Endothelial cell of umbilical vein (primary cell): ENCODE data around the gene STK32C. TPM values are rescaled to one million over a fixed set of nuclear protein-coding genes. Genes with fewer than 3 reads are reported as not detected.

Experiments used
- BruUV-seq: library from RNA; stranded (reverse); fragments of 400-500 nt; replicated peaks from 2 replicates; lab custom pipeline; 2021; lab: Mats Ljungman, UMichigan
- CTCF ChIA-PET: fragments of 300-600, 350-600 bp; sonication (Branson Sonifier 250); formaldehyde crosslinking; loops from one replicate; lab custom pipeline; 2021; ENCODE audit warnings: antibody characterized with exemption, inconsistent platforms; lab: Charles Lee
- POLR2A ChIA-PET: fragments of 300-600, 350-600 bp; sonication (Branson Sonifier 250); formaldehyde crosslinking; loops from one replicate; lab custom pipeline; 2021; ENCODE audit warnings: antibody characterized with exemption, inconsistent platforms; lab: Charles Lee
- DNase-seq: peaks from one replicate; pipeline ENCODE4 v3.0.0-alpha.2; 2011; ENCODE audit warnings: low read depth, low spot score
- FAIRE-seq: peaks from 2 replicates; lab custom pipeline; 2011; peaks lifted over from hg19 to GRCh38; lab: Jason Lieb, UNC
- H2AFZ ChIP-seq: 2 replicates; pipeline ENCODE4 v1.6.0; 2012; ENCODE audit warnings: low read depth, low read length, control low read depth, inconsistent platforms
- H3K27ac ChIP-seq: 2 replicates; pipeline ENCODE4 v1.5.1; 2011; ENCODE audit warnings: low read depth, mild to moderate bottlenecking, control low read depth, low read length, moderate library complexity; ENCODE audit not compliant: insufficient read depth
- H3K27me3 ChIP-seq, 2 experiments: 2 replicates each; pipeline versions ENCODE4 v1.6.0 to v1.6.1; 2011; ENCODE audit warnings: low read length in 2 of 2, mixed read lengths in 1 of 2; ENCODE audit not compliant: control insufficient read depth in 2 of 2, insufficient read depth in 2 of 2
- H3K36me3 ChIP-seq, 2 experiments: 2 replicates in 1 of 2; 3 replicates in 1 of 2; pipeline ENCODE4 v1.5.1; 2011; ENCODE audit warnings: low read length in 2 of 2, mild to moderate bottlenecking in 1 of 2, moderate library complexity in 1 of 2; ENCODE audit not compliant: control insufficient read depth in 2 of 2, insufficient read depth in 2 of 2; ENCODE audit errors: extremely low read depth in 1 of 2
- H3K4me1 ChIP-seq: 3 replicates; pipeline ENCODE4 v1.5.1; 2011; ENCODE audit warnings: mild to moderate bottlenecking, low read length; ENCODE audit not compliant: control insufficient read depth, insufficient read depth; ENCODE audit errors: extremely low read depth
- H3K4me2 ChIP-seq: 2 replicates; pipeline ENCODE4 v1.6.1; 2011; ENCODE audit warnings: low read length, control low read depth, mixed read lengths; ENCODE audit not compliant: insufficient read depth
- H3K4me3 ChIP-seq, 3 experiments: fragments of 200-600 bp in 1 of 3; sonication (generic), shearing (Covaris generic) in 1 of 3; replicated peaks in 1 of 3; 2 replicates each; pipeline ENCODE4 v1.5.1; 2011 to 2016; ENCODE audit warnings: control low read depth in 3 of 3, low read length in 3 of 3, mild to moderate bottlenecking in 2 of 3, inconsistent platforms in 1 of 3, low read depth in 1 of 3, moderate library complexity in 1 of 3; ENCODE audit not compliant: insufficient read depth in 1 of 3
- H3K79me2 ChIP-seq: 2 replicates; pipeline ENCODE4 v1.6.0; 2012; ENCODE audit warnings: low read length, inconsistent platforms; ENCODE audit not compliant: control insufficient read depth, insufficient read depth
- H3K9ac ChIP-seq: replicated peaks from 2 replicates; pipeline ENCODE3; 2011; ENCODE audit warnings: low read length, control low read depth; ENCODE audit not compliant: insufficient read depth; ENCODE audit errors: extremely low read depth
- H3K9me1 ChIP-seq: replicated peaks from 3 replicates; pipeline ENCODE4 v1.6.0; 2011; ENCODE audit warnings: mild to moderate bottlenecking, low read length; ENCODE audit not compliant: control insufficient read depth, insufficient read depth; ENCODE audit errors: extremely low read depth
- H3K9me3 ChIP-seq: replicated peaks from 2 replicates; pipeline ENCODE4 v1.5.1; 2012; ENCODE audit warnings: low read length, inconsistent platforms; ENCODE audit not compliant: control insufficient read depth, insufficient read depth
- H4K20me1 ChIP-seq: replicated peaks from 2 replicates; pipeline ENCODE3; 2011; ENCODE audit warnings: mild to moderate bottlenecking, low read length; ENCODE audit not compliant: control insufficient read depth, insufficient read depth; ENCODE audit errors: extremely low read depth
- CTCF ChIP-seq, 2 donors: IDR thresholded peaks; 1 replicate in 1 of 2; 2 replicates in 1 of 2; pipeline ENCODE4 v1.5.1; 2011; ENCODE audit warnings: low read length in 2 of 2, mild to moderate bottlenecking in 2 of 2, moderate library complexity in 2 of 2, control low read depth in 1 of 2, inconsistent platforms in 1 of 2, low read depth in 1 of 2; ENCODE audit not compliant: insufficient read depth in 1 of 2; ENCODE audit errors: extremely low read depth in 1 of 2
- EZH2 ChIP-seq: IDR thresholded peaks from 2 replicates; pipeline ENCODE4 v1.6.1; 2012; ENCODE audit warnings: borderline replicate concordance, low read depth, mild to moderate bottlenecking, moderate library complexity, low read length, inconsistent platforms; ENCODE audit not compliant: severe bottlenecking
- FOS ChIP-seq: IDR thresholded peaks from 2 replicates; pipeline ENCODE4 v1.6.1; 2011; ENCODE audit warnings: mild to moderate bottlenecking, low read length, moderate library complexity, borderline replicate concordance; ENCODE audit not compliant: insufficient read depth
- GATA2 ChIP-seq: IDR thresholded peaks from 2 replicates; pipeline ENCODE4 v1.7.0; 2011; ENCODE audit warnings: low read depth, mild to moderate bottlenecking, moderate library complexity, mixed read lengths, low read length; ENCODE audit not compliant: insufficient read length, insufficient read depth
- JUN ChIP-seq: IDR thresholded peaks from 2 replicates; pipeline ENCODE4 v1.6.1; 2011; ENCODE audit warnings: borderline replicate concordance, low read depth; ENCODE audit not compliant: insufficient read length, insufficient read depth
- MAX ChIP-seq: IDR thresholded peaks from 2 replicates; pipeline ENCODE4 v1.6.1; 2011; ENCODE audit not compliant: insufficient read depth, insufficient read length
- MYC ChIP-seq: IDR thresholded peaks from one replicate; pipeline ENCODE4 v1.6.1; 2011; ENCODE audit warnings: mild to moderate bottlenecking, low read depth, low read length
- POLR2A ChIP-seq: IDR thresholded peaks from 2 replicates; pipeline ENCODE4 v1.6.1; 2012; ENCODE audit warnings: low read depth, mild to moderate bottlenecking, control low read depth, low read length
- POLR2AphosphoS5 ChIP-seq: IDR thresholded peaks from 2 replicates; pipeline ENCODE4 v1.6.1; 2012; ENCODE audit warnings: low read depth, mild to moderate bottlenecking, control low read depth, low read length, moderate library complexity; ENCODE audit not compliant: insufficient read depth
- dilution Hi-C: fragments of 300-500 bp; cut with MboI; formaldehyde crosslinking; loops from one replicate; pipeline ENCODE4 v1.15.0; 2019; ENCODE audit warnings: low sequenced_read_pairs; ENCODE audit not compliant: extremely low pct_ligation_motif_present
- intact Hi-C: fragments of 100-400 bp; cut with micrococcal nuclease; formaldehyde crosslinking; loops from one replicate; pipeline ENCODE4 v1.10.0; 2022
- polyA plus RNA-seq, 4 experiments: library from polyadenylated mRNA; depleted of rRNA in 3 of 4; stranded (reverse) in 3 of 4; unstranded in 1 of 4; fragments of >200 nt; gene quantifications; 2 replicates each; pipeline versions ENCODE4 v1.2.1 to v1.2.3, GENCODE V29; 2011 to 2012; ENCODE audit warnings: missing spikeins in 1 of 4
- total RNA-seq: library from RNA; stranded (reverse); gene quantifications from 2 replicates; pipeline ENCODE4 v1.2.3, GENCODE V29; 2021

STK32C gene
- total and polyA plus RNA-seq, 2 donors (not counting 3 experiments of a cell fraction or from before 2014, with no cell fraction given): 5.4 to 14.1 TPM

GRCh38 chr10:132291826-132292225, 15.9 kb downstream of the STK32C start:
- no peak for TF ChIP-seq FOS
- TF ChIP-seq MYC: no peak
- TF ChIP-seq POLR2AphosphoS5: no peak
- TF ChIP-seq EZH2: no peak
- no peak for TF ChIP-seq POLR2A
- TF ChIP-seq JUN: no peak
- TF ChIP-seq CTCF (IDR thresholded peaks at IDR 0.05; ENCODE audit: extremely low read depth in 1 of 2, insufficient read depth in 1 of 2, low read depth in 1 of 2, low read length in 2 of 2): no peak
- no peak for TF ChIP-seq GATA2
- no peak for TF ChIP-seq MAX
- Histone ChIP-seq H3K36me3 (no peaks in the 10 kb centered on the region), H2AFZ (no peak overlapping the region), H3K9me1 (no peaks in the 10 kb centered on the region), H3K27me3 (peaks cover 0 to 4% of the 10 kb centered on the region in 2 experiments), H3K27ac (no peak overlapping the region), H3K79me2 (no peaks in the 10 kb centered on the region), H3K4me3 (no peak overlapping the region), H3K9ac (no peak overlapping the region), H3K9me3 (no peaks in the 10 kb centered on the region), H3K4me1 (no peaks in the 10 kb centered on the region), H4K20me1 (no peaks in the 10 kb centered on the region), H3K4me2 (no peak overlapping the region)
- ChIA-PET CTCF (no interaction called here), POLR2A (no interaction called here)
- dilution Hi-C loops (no loop called here), intact Hi-C loops (no loop called here)
- DNase-seq: no peak
- FAIRE-seq: no peak
- no TSS peak for BruUV-seq
